ENCODE measurements around the gene SLC22A1.

GRCh38 chr6:160138839-160139419, 17.3 kb downstream of the SLC22A1 start:
- TF ChIP-seq POLR2A (IDR thresholded peaks at IDR 0.05) (no peak), POLR2AphosphoS5 (IDR thresholded peaks at IDR 0.05) (no peak)

Data from gastroesophageal sphincter (tissue), 2 donors.